ENCODE results near the gene C1orf21. TPM values are rescaled to one million over a fixed set of nuclear protein-coding genes. Genes with fewer than 3 reads are reported as not detected.

C1orf21 gene
- total RNA-seq, 2 experiments from 2014 or later = 4.5 to 4.9 TPM

GRCh38 chr1:184640505-184640904 is 253.7 kb downstream of the C1orf21 start:
- POLR2A ChIA-PET = no interaction called here
- CTCF ChIA-PET = no interaction called here

- ChIA-PET CTCF (interaction anchor here (1.8 kb wide), 1 partner anchor 22 kb away, joined by 6 read pairs; no protein-coding TSS in a partner anchor), POLR2A (no interaction called here)
Measured at GRCh38 chr1:184641894-184642293, 255.1 kb downstream of the C1orf21 start.

GRCh38 chr1:184643661-184644060 is 256.8 kb downstream of the C1orf21 start:
- ChIA-PET POLR2A (no interaction called here), CTCF (no interaction called here)

- ChIA-PET POLR2A (no interaction called here), CTCF (no interaction called here)
Measured at GRCh38 chr1:184644771-184645170, 257.9 kb downstream of the C1orf21 start.

- ChIA-PET CTCF (no interaction called here), POLR2A (no interaction called here)
Measured at GRCh38 chr1:184646178-184646701, 259.4 kb downstream of the C1orf21 start.

- ChIA-PET CTCF (no interaction called here), POLR2A (no interaction called here)
Measured at GRCh38 chr1:184646824-184647223, 260.0 kb downstream of the C1orf21 start.

GRCh38 chr1:184647471-184647870 is 260.6 kb downstream of the C1orf21 start:
- ChIA-PET POLR2A (no interaction called here), CTCF (no interaction called here)

GRCh38 chr1:184648160-184648855 is 261.5 kb downstream of the C1orf21 start:
- ChIA-PET CTCF (no interaction called here), POLR2A (no interaction called here)

- POLR2A ChIA-PET = no interaction called here
Measured at GRCh38 chr1:184648856-184649201, 262.0 kb downstream of the C1orf21 start.

GRCh38 chr1:184649451-184649888 is 262.6 kb downstream of the C1orf21 start:
- ChIA-PET CTCF (no interaction called here), POLR2A (no interaction called here)

More at GRCh38 chr1:184648856-184649201, 262.0 kb downstream of the C1orf21 start:
- CTCF ChIA-PET = no interaction called here

- ChIA-PET POLR2A (no interaction called here), CTCF (no interaction called here)
Measured at GRCh38 chr1:184650177-184650866, 263.5 kb downstream of the C1orf21 start.

- CTCF ChIA-PET = interaction anchor here (0.7 kb wide), 1 partner anchor 1553 kb away, joined by 3 read pairs; no protein-coding TSS in a partner anchor
- POLR2A ChIA-PET = no interaction called here
Measured at GRCh38 chr1:184655185-184655584, 268.4 kb downstream of the C1orf21 start.

GRCh38 chr1:184656221-184656620 is 269.4 kb downstream of the C1orf21 start:
- ChIA-PET CTCF (no interaction called here), POLR2A (no interaction called here)

- POLR2A ChIA-PET = no interaction called here
- CTCF ChIA-PET = no interaction called here
Measured at GRCh38 chr1:184658055-184658454, 271.2 kb downstream of the C1orf21 start.

GRCh38 chr1:184660462-184661191 is 273.8 kb downstream of the C1orf21 start:
- ChIA-PET CTCF (no interaction called here), POLR2A (no interaction called here)

GRCh38 chr1:184661801-184662200 is 275.0 kb downstream of the C1orf21 start:
- ChIA-PET POLR2A (no interaction called here), CTCF (no interaction called here)

- POLR2A ChIA-PET = interaction anchor here (0.5 kb wide), 1 partner anchor 592 kb away, joined by 3 read pairs; no protein-coding TSS in a partner anchor
- CTCF ChIA-PET = interaction anchor here (1.0 to 1.6 kb wide), 4 partner anchors 9 to 442 kb away, joined by 3 to 6 read pairs (median 4); no protein-coding TSS in a partner anchor
Measured at GRCh38 chr1:184664042-184664660, 277.3 kb downstream of the C1orf21 start.

- ChIA-PET POLR2A (no interaction called here), CTCF (interaction anchor here (1.1 to 1.6 kb wide), 3 partner anchors 9 to 442 kb away, joined by 3 to 5 read pairs (median 3); no protein-coding TSS in a partner anchor)
Measured at GRCh38 chr1:184664661-184665060, 277.8 kb downstream of the C1orf21 start.

GRCh38 chr1:184665360-184665759 is 278.5 kb downstream of the C1orf21 start:
- ChIA-PET POLR2A (interaction anchor here (0.6 kb wide), 1 partner anchor 10 kb away, joined by 4 read pairs; no protein-coding TSS in a partner anchor), CTCF (no interaction called here)

- ChIA-PET CTCF (no interaction called here), POLR2A (no interaction called here)
Measured at GRCh38 chr1:184669391-184669790, 282.6 kb downstream of the C1orf21 start.
